GM23338 (cell line): ENCODE data around the gene PRSS23. TPM values are rescaled to one million over a fixed set of nuclear protein-coding genes. Genes with fewer than 3 reads are reported as not detected.

Experiments used
- ATAC-seq: fragments of 200-7000 bp; cut with Tn5 transposase; 3 replicates; pipeline ENCODE4 v1.9.1; 2020
- DNase-seq: peaks from one replicate; pipeline ENCODE4 v3.0.0-alpha.2; 2015; ENCODE audit warnings: low spot score
- H2AFZ ChIP-seq: fragments of 200-600 bp; sonication (generic); 2 replicates; pipeline ENCODE4 v1.8.0; 2016; ENCODE audit warnings: antibody characterized with exemption, mild to moderate bottlenecking, moderate library complexity
- H3F3A ChIP-seq: fragments of 200-600 bp; sonication (generic); replicated peaks from 2 replicates; pipeline ENCODE4 v1.8.0; 2017; ENCODE audit warnings: antibody characterized with exemption, mixed run types, low read depth
- H3K27ac ChIP-seq: fragments of 200-600 bp; sonication (generic); 2 replicates; pipeline ENCODE4 v1.6.1; 2016; ENCODE audit warnings: low read depth
- H3K27me3 ChIP-seq: fragments of 200-600 bp; sonication (generic); 2 replicates; pipeline ENCODE4 v1.8.0; 2016; ENCODE audit warnings: mild to moderate bottlenecking, mixed run types, moderate library complexity; ENCODE audit not compliant: insufficient read depth
- H3K36me3 ChIP-seq: fragments of 200-600 bp; sonication (generic); 2 replicates; pipeline ENCODE4 v1.8.0; 2016; ENCODE audit warnings: mild to moderate bottlenecking; ENCODE audit not compliant: insufficient read depth
- H3K4me1 ChIP-seq: fragments of 200-600 bp; sonication (generic); 2 replicates; pipeline ENCODE4 v1.8.0; 2016; ENCODE audit warnings: mild to moderate bottlenecking, moderate library complexity; ENCODE audit not compliant: insufficient read depth
- H3K4me2 ChIP-seq: fragments of 200-600 bp; sonication (generic); 2 replicates; pipeline ENCODE4 v1.7.1; 2017; ENCODE audit warnings: mixed run types
- H3K4me3 ChIP-seq: fragments of 200-600 bp; sonication (generic); 2 replicates; pipeline ENCODE4 v1.6.1; 2016; ENCODE audit warnings: mixed run types
- H3K79me2 ChIP-seq: fragments of 200-600 bp; sonication (generic); replicated peaks from 2 replicates; pipeline ENCODE4 v1.8.0; 2017; ENCODE audit warnings: mild to moderate bottlenecking; ENCODE audit not compliant: insufficient read depth
- H3K9me2 ChIP-seq: fragments of 200-600 bp; sonication (generic); 2 replicates; pipeline ENCODE4 v1.8.0; 2017; ENCODE audit not compliant: insufficient read depth
- H4K20me1 ChIP-seq: fragments of 200-600 bp; sonication (generic); replicated peaks from 2 replicates; pipeline ENCODE4 v1.8.0; 2017; ENCODE audit warnings: mild to moderate bottlenecking; ENCODE audit not compliant: insufficient read depth
- H3K27ac Mint-ChIP-seq: 2 replicates; pipeline ENCODE4 v1.8.0; 2020; ENCODE audit warnings: inconsistent platforms, mild to moderate bottlenecking, moderate library complexity, mixed read lengths
- H3K27me3 Mint-ChIP-seq: 3 replicates; pipeline ENCODE4 v1.8.0; 2022; ENCODE audit warnings: low read depth, mild to moderate bottlenecking, moderate library complexity, mixed read lengths, inconsistent platforms; ENCODE audit not compliant: insufficient read depth, poor library complexity
- H3K36me3 Mint-ChIP-seq: 3 replicates; pipeline ENCODE4 v1.8.0; 2021; ENCODE audit warnings: low read depth, mild to moderate bottlenecking, inconsistent platforms, moderate library complexity, mixed read lengths
- H3K4me1 Mint-ChIP-seq: 3 replicates; pipeline ENCODE4 v1.8.0; 2020; ENCODE audit warnings: mild to moderate bottlenecking, inconsistent platforms, mixed read lengths
- H3K4me3 Mint-ChIP-seq: 3 replicates; pipeline ENCODE4 v1.8.0; 2021; ENCODE audit warnings: moderate library complexity, mild to moderate bottlenecking, inconsistent platforms, mixed read lengths
- H3K9me3 Mint-ChIP-seq: 3 replicates; pipeline ENCODE4 v1.8.0; 2020; ENCODE audit warnings: moderate library complexity, mild to moderate bottlenecking, inconsistent platforms, mixed read lengths
- EZH2 ChIP-seq: fragments of 200-600 bp; sonication (generic); IDR thresholded peaks from one replicate; pipeline ENCODE4 v1.8.0; 2017; ENCODE audit warnings: antibody characterized with exemption, mild to moderate bottlenecking, low read depth; ENCODE audit not compliant: unreplicated experiment
- JUNB ChIP-seq: IDR thresholded peaks from one replicate; pipeline ENCODE4 v1.6.1; 2016; ENCODE audit warnings: antibody characterized with exemption; ENCODE audit not compliant: unreplicated experiment
- ZNF462 ChIP-seq: fragments of 250-450 bp; sonication (Bioruptor Pico); IDR thresholded peaks from 2 replicates; pipeline ENCODE4 v1.5.0; 2020; ENCODE audit warnings: mild to moderate bottlenecking, moderate library complexity
- long read RNA-seq: library from polyadenylated mRNA; unstranded; transcript quantifications from one replicate; pipeline ENCODE4 v2.0.0, GENCODE V29; 2020; ENCODE audit not compliant: unreplicated experiment
- polyA plus RNA-seq: library from polyadenylated mRNA; unstranded; fragments of >200 nt; fragmentation: Nextera tagmentation; extraction: Ambion mirVana; gene quantifications from 2 replicates; pipeline ENCODE4 v1.2.1, GENCODE V29; 2016
- total RNA-seq: library from RNA; depleted of rRNA; stranded (reverse); fragments of >200 nt; shearing (Covaris generic); gene quantifications from 2 replicates; pipeline ENCODE4 v1.2.3, GENCODE V29; 2014; rRNA removed

The PRSS23 gene, protein sequence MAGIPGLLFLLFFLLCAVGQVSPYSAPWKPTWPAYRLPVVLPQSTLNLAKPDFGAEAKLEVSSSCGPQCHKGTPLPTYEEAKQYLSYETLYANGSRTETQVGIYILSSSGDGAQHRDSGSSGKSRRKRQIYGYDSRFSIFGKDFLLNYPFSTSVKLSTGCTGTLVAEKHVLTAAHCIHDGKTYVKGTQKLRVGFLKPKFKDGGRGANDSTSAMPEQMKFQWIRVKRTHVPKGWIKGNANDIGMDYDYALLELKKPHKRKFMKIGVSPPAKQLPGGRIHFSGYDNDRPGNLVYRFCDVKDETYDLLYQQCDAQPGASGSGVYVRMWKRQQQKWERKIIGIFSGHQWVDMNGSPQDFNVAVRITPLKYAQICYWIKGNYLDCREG
- total RNA-seq, result 4.7 and 9.6 TPM in 2 replicates
- 2.1 and 3.9 TPM in 2 replicates for polyA plus RNA-seq
- long read RNA-seq, full-length matches to known transcripts, result 12 of 12 reads
- long read RNA-seq, partial matches to known transcripts, result 0 of 12 reads
- long read RNA-seq, other reads (novel, unspliced or antisense), result 0 of 12 reads

DNA sequence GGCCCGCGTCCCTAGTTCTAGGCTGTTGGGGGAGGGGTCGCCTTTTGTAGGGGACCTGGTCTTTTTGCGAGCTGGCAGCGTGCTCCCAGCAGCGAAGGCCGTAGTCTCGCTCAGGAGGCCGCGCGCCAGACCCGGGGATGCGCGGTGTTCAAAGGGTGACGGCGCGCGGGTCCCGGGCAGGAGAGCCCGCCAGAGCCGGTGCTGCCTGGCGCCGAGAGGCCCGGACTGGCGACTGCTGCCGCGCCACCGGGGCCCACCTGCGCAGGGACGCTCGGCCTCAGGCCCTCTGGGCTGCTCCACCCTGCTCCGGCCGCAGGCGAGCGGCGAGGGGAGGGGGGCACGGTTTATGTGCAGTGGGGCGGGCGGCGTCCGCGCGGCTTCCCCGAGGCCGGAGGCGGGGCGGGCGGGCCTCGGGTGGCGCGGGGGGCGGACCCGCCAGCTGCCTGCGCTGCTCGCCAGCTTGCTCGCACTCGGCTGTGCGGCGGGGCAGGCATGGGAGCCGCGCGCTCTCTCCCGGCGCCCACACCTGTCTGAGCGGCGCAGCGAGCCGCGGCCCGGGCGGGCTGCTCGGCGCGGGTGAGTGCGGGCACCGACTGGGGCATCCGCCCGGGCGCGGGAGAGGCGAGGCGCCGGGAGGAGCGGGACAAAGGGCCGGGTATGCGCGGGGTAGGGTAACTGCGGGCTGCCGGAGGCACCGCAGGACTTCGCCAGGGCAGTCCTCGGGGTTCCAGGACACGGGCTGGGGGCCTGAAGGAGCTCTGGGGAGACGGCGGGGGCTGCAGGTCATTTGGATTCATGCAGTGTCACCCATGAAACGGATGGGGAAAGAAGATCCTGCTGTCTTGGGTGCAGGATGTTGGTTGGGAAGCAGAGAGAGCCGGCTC lies at the start of gene PRSS23:
PRSS23 (plus strand) TSS at position 467 of the 884 bp plus-strand sequence. CDS start 7,102 bp downstream, outside the sequence.
- H3K27ac ChIP-seq, result no peak within 1 kb of the TSS

More for the DNA sequence above, at the start of gene PRSS23:
- H2AFZ ChIP-seq, result peak within 1 kb of the TSS; percentile 98
- Mint-ChIP-seq H3K27ac (no peak within 1 kb of the TSS), H3K4me3 (peak within 1 kb of the TSS; percentile 76), H3K4me1 (peaks cover 17% of the 10 kb centered on the region), H3K27me3 (peaks cover 17% of the 10 kb centered on the region), H3K9me3 (no peaks in the 10 kb centered on the region), H3K36me3 (no peaks in the 10 kb centered on the region)
- no peaks in the 10 kb centered on the region for H3F3A ChIP-seq
- H3K4me1 ChIP-seq, result peaks cover 27% of the 10 kb centered on the region
- H4K20me1 ChIP-seq, result no peaks in the 10 kb centered on the region
- TF ChIP-seq EZH2 (peak; percentile 8), ZNF462 (CRISPR knock-in tag) (no peak), JUNB (no peak)
- DNase-seq, result peak; percentile 67
- H3K79me2 ChIP-seq, result no peaks in the 10 kb centered on the region
- peaks cover 47% of the 10 kb centered on the region for H3K27me3 ChIP-seq
- H3K4me3 ChIP-seq, result peak within 1 kb of the TSS; percentile 79
- peak; percentile 84 for ATAC-seq
- H3K36me3 ChIP-seq, result no peaks in the 10 kb centered on the region
- peak within 1 kb of the TSS; percentile 96 for H3K4me2 ChIP-seq
- no peaks in the 10 kb centered on the region for H3K9me2 ChIP-seq
